HG02852 (cell line): ENCODE results near the gene PKNOX2.

Source experiments
- ATAC-seq: cut with Tn5 transposase; IDR thresholded peaks from one replicate; pipeline ENCODE4 v1.9.1; 2021; ENCODE audit warnings: mild to moderate bottlenecking, moderate library complexity; ENCODE audit not compliant: unreplicated experiment

Gene PKNOX2

GRCh38 chr11:125333354-125334073 lies 169.0 kb downstream of the PKNOX2 start:
- ATAC-seq = no peak

- no peak for ATAC-seq
These were observed 170.6 kb downstream of the PKNOX2 start for GRCh38 chr11:125335106-125335505.

- no peak for ATAC-seq
These were observed 173.6 kb downstream of the PKNOX2 start for GRCh38 chr11:125337836-125338834.

- no peak for ATAC-seq
These were observed 174.6 kb downstream of the PKNOX2 start for GRCh38 chr11:125338886-125339811.

GRCh38 chr11:125341676-125342075 lies 177.1 kb downstream of the PKNOX2 start:
- ATAC-seq = no peak

- ATAC-seq = no peak
These were observed 177.9 kb downstream of the PKNOX2 start for GRCh38 chr11:125342281-125342930.

GRCh38 chr11:125343086-125343717 lies 178.7 kb downstream of the PKNOX2 start:
- no peak for ATAC-seq

- ATAC-seq = no peak
These were observed 179.2 kb downstream of the PKNOX2 start for GRCh38 chr11:125343718-125344131.

GRCh38 chr11:125344846-125345420 lies 180.4 kb downstream of the PKNOX2 start:
- ATAC-seq = no peak

- no peak for ATAC-seq
These were observed 181.0 kb downstream of the PKNOX2 start for GRCh38 chr11:125345421-125346178.

- no peak for ATAC-seq
These were observed 181.6 kb downstream of the PKNOX2 start for GRCh38 chr11:125346179-125346530.

- ATAC-seq = no peak
These were observed 182.2 kb downstream of the PKNOX2 start for GRCh38 chr11:125346565-125347260.

GRCh38 chr11:125347261-125347585 lies 182.7 kb downstream of the PKNOX2 start:
- no peak for ATAC-seq

- no peak for ATAC-seq
These were observed 183.6 kb downstream of the PKNOX2 start for GRCh38 chr11:125348141-125348651.

GRCh38 chr11:125348674-125349309 lies 184.2 kb downstream of the PKNOX2 start:
- no peak for ATAC-seq

GRCh38 chr11:125350206-125351032 lies 185.9 kb downstream of the PKNOX2 start:
- ATAC-seq = no peak
